Activated CD4-positive, alpha-beta memory T cell treated with anti-CD3 and anti-CD28 coated beads for 36 hours (primary cell): ENCODE data around the gene MAST4. TPM values are rescaled to one million over a fixed set of nuclear protein-coding genes. Genes with fewer than 3 reads are reported as not detected.

ENCODE experiments used
- CTCF ChIA-PET: fragments of 350-600 bp; sonication (Branson Sonifier 250); formaldehyde crosslinking; loops from one replicate; lab custom pipeline; 2021; ENCODE audit warnings: antibody characterized with exemption, inconsistent platforms; lab: Charles Lee
- POLR2A ChIA-PET: fragments of 350-600 bp; sonication (Branson Sonifier 250); formaldehyde crosslinking; loops from one replicate; lab custom pipeline; 2021; ENCODE audit warnings: antibody characterized with exemption; lab: Charles Lee
- DNase-seq: peaks from one replicate; pipeline ENCODE4 v3.0.0-alpha.2; 2020
- H3K27ac Mint-ChIP-seq: one replicate; pipeline ENCODE4 v1.8.0; 2021; ENCODE audit warnings: mixed read lengths
- H3K27me3 Mint-ChIP-seq: one replicate; pipeline ENCODE4 v1.8.0; 2021; ENCODE audit warnings: mixed read lengths
- H3K36me3 Mint-ChIP-seq: one replicate; pipeline ENCODE4 v1.8.0; 2021; ENCODE audit warnings: mixed read lengths
- H3K4me1 Mint-ChIP-seq: one replicate; pipeline ENCODE4 v1.8.0; 2021; ENCODE audit warnings: low read depth, mixed read lengths
- H3K4me3 Mint-ChIP-seq: one replicate; pipeline ENCODE4 v1.8.0; 2021; ENCODE audit warnings: mild to moderate bottlenecking, mixed read lengths
- H3K9me3 Mint-ChIP-seq: one replicate; pipeline ENCODE4 v1.8.0; 2021; ENCODE audit warnings: mixed read lengths
- intact Hi-C: fragments of 100-400 bp; cut with micrococcal nuclease; formaldehyde crosslinking; loops from one replicate; pipeline ENCODE4 v1.15.1; 2023
- total RNA-seq, 2 experiments: library from RNA; stranded (reverse); gene quantifications; one replicate each; pipeline ENCODE4 v1.2.3, GENCODE V29; 2021

The MAST4 gene
- total RNA-seq, 2 experiments from 2014 or later = 30.2 to 30.3 TPM

GRCh38 chr5:66717455-66718373, 121.5 kb downstream of the MAST4 start:
- CTCF ChIA-PET = no interaction called here
- POLR2A ChIA-PET = no interaction called here
- intact Hi-C loops = no loop called here
- H3K9me3 Mint-ChIP-seq = no peaks in the 10 kb centered on the region
- H3K36me3 Mint-ChIP-seq = no peaks in the 10 kb centered on the region
- H3K4me1 Mint-ChIP-seq = no peaks in the 10 kb centered on the region
- no peak overlapping the region for H3K27ac Mint-ChIP-seq
- peaks cover 10% of the 10 kb centered on the region for H3K27me3 Mint-ChIP-seq
- DNase-seq = no peak
- no peak overlapping the region for H3K4me3 Mint-ChIP-seq

- H3K9me3 Mint-ChIP-seq = no peaks in the 10 kb centered on the region
- no peaks in the 10 kb centered on the region for H3K36me3 Mint-ChIP-seq
- H3K27ac Mint-ChIP-seq = no peak overlapping the region
- ChIA-PET POLR2A (no interaction called here), CTCF (no interaction called here)
- H3K27me3 Mint-ChIP-seq = peaks cover 10% of the 10 kb centered on the region
- no peak overlapping the region for H3K4me3 Mint-ChIP-seq
- DNase-seq = no peak
- H3K4me1 Mint-ChIP-seq = no peaks in the 10 kb centered on the region
- intact Hi-C loops = no loop called here
Observed at GRCh38 chr5:66718374-66719002, 122.3 kb downstream of the MAST4 start.

- H3K4me3 Mint-ChIP-seq = no peak overlapping the region
- no peak for DNase-seq
- intact Hi-C loops = no loop called here
- H3K27ac Mint-ChIP-seq = no peak overlapping the region
- no peaks in the 10 kb centered on the region for H3K9me3 Mint-ChIP-seq
- POLR2A ChIA-PET = interaction anchor here (0.6 kb wide), 1 partner anchor 214 kb away, joined by 3 read pairs; no protein-coding TSS in a partner anchor
- H3K4me1 Mint-ChIP-seq = no peaks in the 10 kb centered on the region
- CTCF ChIA-PET = no interaction called here
- H3K27me3 Mint-ChIP-seq = peaks cover 11% of the 10 kb centered on the region
- no peaks in the 10 kb centered on the region for H3K36me3 Mint-ChIP-seq
Observed at GRCh38 chr5:66720780-66721179, 124.6 kb downstream of the MAST4 start.

GRCh38 chr5:66722686-66723085, 126.5 kb downstream of the MAST4 start:
- H3K27ac Mint-ChIP-seq = no peak overlapping the region
- ChIA-PET CTCF (no interaction called here), POLR2A (no interaction called here)
- no peak for DNase-seq
- H3K27me3 Mint-ChIP-seq = peaks cover 11% of the 10 kb centered on the region
- H3K4me1 Mint-ChIP-seq = no peaks in the 10 kb centered on the region
- H3K36me3 Mint-ChIP-seq = no peaks in the 10 kb centered on the region
- intact Hi-C loops = no loop called here
- H3K9me3 Mint-ChIP-seq = no peaks in the 10 kb centered on the region
- H3K4me3 Mint-ChIP-seq = no peak overlapping the region

GRCh38 chr5:66724349-66725139, 128.4 kb downstream of the MAST4 start:
- no peak for DNase-seq
- Mint-ChIP-seq H3K4me1 (no peaks in the 10 kb centered on the region), H3K4me3 (no peak overlapping the region), H3K36me3 (no peaks in the 10 kb centered on the region), H3K27ac (no peak overlapping the region), H3K9me3 (no peaks in the 10 kb centered on the region), H3K27me3 (peaks cover 11% of the 10 kb centered on the region)
- intact Hi-C loops = no loop called here
- CTCF ChIA-PET = interaction anchor here (0.6 kb wide), 1 partner anchor 1944 kb away, joined by 4 read pairs; no protein-coding TSS in a partner anchor
- POLR2A ChIA-PET = no interaction called here

GRCh38 chr5:66727630-66728029, 131.4 kb downstream of the MAST4 start:
- Mint-ChIP-seq H3K27ac (no peak overlapping the region), H3K4me3 (no peak overlapping the region), H3K36me3 (no peaks in the 10 kb centered on the region), H3K27me3 (peaks cover 1% of the 10 kb centered on the region), H3K9me3 (no peaks in the 10 kb centered on the region), H3K4me1 (no peaks in the 10 kb centered on the region)
- ChIA-PET POLR2A (no interaction called here), CTCF (interaction anchor here (1.3 kb wide), 1 partner anchor 421 kb away, joined by 7 read pairs; no protein-coding TSS in a partner anchor)
- DNase-seq = no peak
- intact Hi-C loops = no loop called here

- DNase-seq = no peak
- no peak overlapping the region for H3K27ac Mint-ChIP-seq
- peaks cover 1% of the 10 kb centered on the region for H3K27me3 Mint-ChIP-seq
- H3K4me1 Mint-ChIP-seq = no peaks in the 10 kb centered on the region
- intact Hi-C loops = no loop called here
- POLR2A ChIA-PET = no interaction called here
- H3K9me3 Mint-ChIP-seq = no peaks in the 10 kb centered on the region
- no peak overlapping the region for H3K4me3 Mint-ChIP-seq
- CTCF ChIA-PET = interaction anchor here (1.3 kb wide), 1 partner anchor 422 kb away, joined by 7 read pairs; no protein-coding TSS in a partner anchor
- H3K36me3 Mint-ChIP-seq = no peaks in the 10 kb centered on the region
Observed at GRCh38 chr5:66728049-66728448, 131.9 kb downstream of the MAST4 start.

- Mint-ChIP-seq H3K27ac (no peak overlapping the region), H3K36me3 (no peaks in the 10 kb centered on the region), H3K4me1 (no peaks in the 10 kb centered on the region), H3K4me3 (no peak overlapping the region), H3K27me3 (peaks cover 12% of the 10 kb centered on the region), H3K9me3 (no peaks in the 10 kb centered on the region)
- DNase-seq = no peak
- ChIA-PET POLR2A (no interaction called here), CTCF (no interaction called here)
- intact Hi-C loops = no loop called here
Observed at GRCh38 chr5:66737096-66737495, 140.9 kb downstream of the MAST4 start.

GRCh38 chr5:66738136-66738535, 141.9 kb downstream of the MAST4 start:
- POLR2A ChIA-PET = no interaction called here

GRCh38 chr5:66739021-66739420, 142.8 kb downstream of the MAST4 start:
- Mint-ChIP-seq H3K27ac (no peak overlapping the region), H3K36me3 (no peaks in the 10 kb centered on the region), H3K4me3 (no peak overlapping the region), H3K4me1 (no peaks in the 10 kb centered on the region), H3K9me3 (no peaks in the 10 kb centered on the region), H3K27me3 (peaks cover 14% of the 10 kb centered on the region)
- CTCF ChIA-PET = no interaction called here
- POLR2A ChIA-PET = interaction anchor here (0.6 kb wide), 1 partner anchor 1442 kb away, joined by 3 read pairs; no protein-coding TSS in a partner anchor
- intact Hi-C loops = no loop called here
- no peak for DNase-seq

More at GRCh38 chr5:66738136-66738535, 141.9 kb downstream of the MAST4 start:
- Mint-ChIP-seq H3K36me3 (no peaks in the 10 kb centered on the region), H3K27ac (no peak overlapping the region), H3K9me3 (no peaks in the 10 kb centered on the region), H3K27me3 (peaks cover 15% of the 10 kb centered on the region), H3K4me1 (no peaks in the 10 kb centered on the region), H3K4me3 (no peak overlapping the region)
- intact Hi-C loops = no loop called here
- CTCF ChIA-PET = no interaction called here
- DNase-seq = no peak

- Mint-ChIP-seq H3K9me3 (no peaks in the 10 kb centered on the region), H3K4me3 (no peak overlapping the region)
Observed at GRCh38 chr5:66739951-66740350, 143.8 kb downstream of the MAST4 start.

GRCh38 chr5:66741394-66741793, 145.2 kb downstream of the MAST4 start:
- no peak for DNase-seq
- intact Hi-C loops = no loop called here
- H3K9me3 Mint-ChIP-seq = no peaks in the 10 kb centered on the region
- no peaks in the 10 kb centered on the region for H3K36me3 Mint-ChIP-seq
- no peak overlapping the region for H3K4me3 Mint-ChIP-seq
- ChIA-PET CTCF (interaction anchor here (0.9 to 1.4 kb wide), 3 partner anchors 16 to 438 kb away, joined by 3 read pairs; no protein-coding TSS in a partner anchor), POLR2A (no interaction called here)
- H3K4me1 Mint-ChIP-seq = no peaks in the 10 kb centered on the region
- H3K27ac Mint-ChIP-seq = no peak overlapping the region
- H3K27me3 Mint-ChIP-seq = peaks cover 24% of the 10 kb centered on the region

More at GRCh38 chr5:66739951-66740350, 143.8 kb downstream of the MAST4 start:
- POLR2A ChIA-PET = no interaction called here
- CTCF ChIA-PET = interaction anchor here (0.6 kb wide), 1 partner anchor 262 kb away, joined by 3 read pairs; no protein-coding TSS in a partner anchor
- H3K27ac Mint-ChIP-seq = no peak overlapping the region
- intact Hi-C loops = no loop called here
- H3K27me3 Mint-ChIP-seq = peaks cover 16% of the 10 kb centered on the region
- no peaks in the 10 kb centered on the region for H3K4me1 Mint-ChIP-seq
- no peaks in the 10 kb centered on the region for H3K36me3 Mint-ChIP-seq
- no peak for DNase-seq
